ENCODE data around the gene IFNE. TPM values are rescaled to one million over a fixed set of nuclear protein-coding genes. Genes with fewer than 3 reads are reported as not detected.

IFNE gene
- total RNA-seq, 1 experiment from 2014 or later, result not detected

DNA sequence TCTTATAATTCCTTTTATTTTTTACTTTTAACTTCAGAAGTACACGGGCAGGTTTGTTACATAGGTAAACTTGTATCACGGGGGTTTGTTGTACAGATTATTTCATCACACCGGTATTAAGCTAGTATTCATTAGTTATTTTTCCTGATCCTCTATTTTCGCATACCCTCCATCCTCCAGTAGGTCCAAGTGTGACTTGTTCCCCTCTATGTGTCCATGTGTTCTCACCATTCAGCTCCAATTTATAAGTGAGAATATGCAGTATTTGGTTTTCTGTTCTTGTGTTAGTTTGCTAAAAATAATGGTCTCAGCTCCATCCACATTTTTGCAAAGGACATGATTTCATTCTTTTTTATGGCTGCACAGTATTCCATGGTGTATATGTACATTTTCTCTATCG, 43.1 kb upstream of the IFNE start:
- Histone ChIP-seq H2BK15ac (ENCODE audit: low read depth, low read length) (no peak overlapping the region), H3K27me3 (ENCODE audit: insufficient read depth, low read length) (no peaks in the 10 kb centered on the region), H3K23ac (ENCODE audit: insufficient read length, low read depth, low read length) (no peak overlapping the region), H2BK120ac (ENCODE audit: low read depth, low read length, poor library complexity, severe bottlenecking) (no peak overlapping the region), H4K91ac (ENCODE audit: insufficient read length, low read depth, low read length) (no peak overlapping the region), H3K56ac (ENCODE audit: insufficient read length, low read depth, low read length) (no peak overlapping the region), H3K14ac (ENCODE audit: insufficient read depth, low read length) (no peak overlapping the region), H2AK5ac (ENCODE audit: insufficient read length, low read length) (no peak overlapping the region), H2BK12ac (ENCODE audit: insufficient read length, low read depth, low read length) (no peak overlapping the region), H3T11ph (ENCODE audit: low read length) (no peak overlapping the region), H4K20me1 (ENCODE audit: control insufficient read depth, insufficient read depth, insufficient read length) (no peaks in the 10 kb centered on the region), H3K23me2 (ENCODE audit: insufficient read length, low read depth, low read length, poor library complexity, severe bottlenecking) (no peaks in the 10 kb centered on the region), H4K5ac (ENCODE audit: insufficient read length, low read depth, low read length) (no peak overlapping the region), H3K18ac (ENCODE audit: insufficient read length, low read depth, low read length) (no peak overlapping the region), H3K4ac (ENCODE audit: low read depth, low read length) (no peak overlapping the region), H3K4me1 (ENCODE audit: insufficient read depth, low read length) (no peaks in the 10 kb centered on the region), H3K79me1 (ENCODE audit: insufficient read depth, low read depth, low read length, poor library complexity, severe bottlenecking) (no peaks in the 10 kb centered on the region), H2BK5ac (ENCODE audit: insufficient read length, low read length) (no peak overlapping the region), H3K27ac (ENCODE audit: insufficient read length, low read depth, low read length) (no peak overlapping the region), H3K9ac (ENCODE audit: extremely low read depth, insufficient read length, low read length) (no peak overlapping the region), H3K9me3 (ENCODE audit: control insufficient read depth, low read depth, low read length) (no peaks in the 10 kb centered on the region), H4K8ac (replicated peaks; ENCODE audit: insufficient read length, low read depth, low read length) (no peak overlapping the region), H2BK20ac (ENCODE audit: low read depth, low read length, poor library complexity, severe bottlenecking) (no peak overlapping the region), H3K79me2 (ENCODE audit: insufficient read depth, low read length) (no peaks in the 10 kb centered on the region), H2AFZ (ENCODE audit: low read length) (no peak overlapping the region), H3K4me2 (ENCODE audit: insufficient read depth, insufficient read length, low read length) (no peak overlapping the region)
- Mint-ChIP-seq H3K27ac (no peak overlapping the region), H3K4me3 (no peak overlapping the region), H3K9me3 (peaks cover 8 to 10% of the 10 kb centered on the region in 2 experiments), H3K27me3 (ENCODE audit: low read depth) (no peaks in the 10 kb centered on the region), H3K36me3 (ENCODE audit: insufficient read depth in 1 of 3, low read depth in 3 of 3) (peaks cover 6 to 25% (median 22%) of the 10 kb centered on the region in 3 experiments; a peak in 6 of 7 replicates), H3K4me1 (no peaks in the 10 kb centered on the region)
- no CpG with 5 or more reads among the region's 5 CpGs for WGBS (ENCODE audit: extremely low coverage, insufficient read length, low lambda C conversion rate)
- DNase-seq, result no peak
- TF ChIP-seq, protein P1, sequence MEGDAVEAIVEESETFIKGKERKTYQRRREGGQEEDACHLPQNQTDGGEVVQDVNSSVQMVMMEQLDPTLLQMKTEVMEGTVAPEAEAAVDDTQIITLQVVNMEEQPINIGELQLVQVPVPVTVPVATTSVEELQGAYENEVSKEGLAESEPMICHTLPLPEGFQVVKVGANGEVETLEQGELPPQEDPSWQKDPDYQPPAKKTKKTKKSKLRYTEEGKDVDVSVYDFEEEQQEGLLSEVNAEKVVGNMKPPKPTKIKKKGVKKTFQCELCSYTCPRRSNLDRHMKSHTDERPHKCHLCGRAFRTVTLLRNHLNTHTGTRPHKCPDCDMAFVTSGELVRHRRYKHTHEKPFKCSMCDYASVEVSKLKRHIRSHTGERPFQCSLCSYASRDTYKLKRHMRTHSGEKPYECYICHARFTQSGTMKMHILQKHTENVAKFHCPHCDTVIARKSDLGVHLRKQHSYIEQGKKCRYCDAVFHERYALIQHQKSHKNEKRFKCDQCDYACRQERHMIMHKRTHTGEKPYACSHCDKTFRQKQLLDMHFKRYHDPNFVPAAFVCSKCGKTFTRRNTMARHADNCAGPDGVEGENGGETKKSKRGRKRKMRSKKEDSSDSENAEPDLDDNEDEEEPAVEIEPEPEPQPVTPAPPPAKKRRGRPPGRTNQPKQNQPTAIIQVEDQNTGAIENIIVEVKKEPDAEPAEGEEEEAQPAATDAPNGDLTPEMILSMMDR (conservative IDR thresholded peaks at IDR 0.05), result no peak
